Measurements from ENCODE around the gene GLP1R.

Gene GLP1R

GRCh38 chr6:39093149-39093708 is 44.6 kb downstream of the GLP1R start:
- Histone ChIP-seq H3K4me2 (ENCODE audit: low read depth, low read length, poor library complexity, severe bottlenecking) (no peak overlapping the region), H3K9me2 (replicated peaks; ENCODE audit: insufficient read depth, low read length) (no peaks in the 10 kb centered on the region), H3K79me2 (ENCODE audit: insufficient read depth, low read length) (no peaks in the 10 kb centered on the region), H2AFZ (ENCODE audit: low read depth, low read length, severe bottlenecking) (no peak overlapping the region), H3K27ac (ENCODE audit: low read depth, low read length) (no peak overlapping the region), H3K4me3 (ENCODE audit: insufficient read depth, low read length, poor library complexity, severe bottlenecking) (no peak overlapping the region), H3K9ac (ENCODE audit: low read length) (no peak overlapping the region), H4K20me1 (ENCODE audit: low read depth, low read length) (no peaks in the 10 kb centered on the region), H3K9me3 (ENCODE audit: insufficient read depth, low read length) (no peaks in the 10 kb centered on the region), H3F3A (ENCODE audit: insufficient read depth) (no peaks in the 10 kb centered on the region), H3K36me3 (ENCODE audit: low read length) (no peaks in the 10 kb centered on the region), H3K27me3 (ENCODE audit: low read length) (no peaks in the 10 kb centered on the region)
- TF ChIP-seq CTCF (IDR thresholded peaks at IDR 0.05; ENCODE audit: insufficient read depth, low read length, poor library complexity, severe bottlenecking) (no peak), EZH2phosphoT487 (conservative IDR thresholded peaks at IDR 0.05; ENCODE audit: low read length) (no peak)

- no peaks in the 10 kb centered on the region for H3K9me3 ChIP-seq (ENCODE audit: insufficient read depth, low read length)
- no peaks in the 10 kb centered on the region for H3K27me3 ChIP-seq (ENCODE audit: low read length)
- no peaks in the 10 kb centered on the region for H3K79me2 ChIP-seq (ENCODE audit: insufficient read depth, low read length)
- TF ChIP-seq CTCF (IDR thresholded peaks at IDR 0.05; ENCODE audit: insufficient read depth, low read length, poor library complexity, severe bottlenecking) (no peak), EZH2phosphoT487 (conservative IDR thresholded peaks at IDR 0.05; ENCODE audit: low read length) (no peak)
- no peak overlapping the region for H2AFZ ChIP-seq (ENCODE audit: low read depth, low read length, severe bottlenecking)
- no peaks in the 10 kb centered on the region for H3K9me2 ChIP-seq (replicated peaks; ENCODE audit: insufficient read depth, low read length)
- peaks cover 4% of the 10 kb centered on the region; the same call in 1 of the 2 replicates for H4K20me1 ChIP-seq (ENCODE audit: low read depth, low read length)
- no peak overlapping the region for H3K4me2 ChIP-seq (ENCODE audit: low read depth, low read length, poor library complexity, severe bottlenecking)
- H3K27ac ChIP-seq (ENCODE audit: low read depth, low read length): no peak overlapping the region
- no peak overlapping the region for H3K4me3 ChIP-seq (ENCODE audit: insufficient read depth, low read length, poor library complexity, severe bottlenecking)
- no peaks in the 10 kb centered on the region for H3K36me3 ChIP-seq (ENCODE audit: low read length)
- H3F3A ChIP-seq (ENCODE audit: insufficient read depth): no peaks in the 10 kb centered on the region
- no peak overlapping the region for H3K9ac ChIP-seq (ENCODE audit: low read length)
Measured at GRCh38 chr6:39095578-39095977, 47.0 kb downstream of the GLP1R start.

GRCh38 chr6:39100358-39100757 is 51.8 kb downstream of the GLP1R start:
- TF ChIP-seq CTCF (IDR thresholded peaks at IDR 0.05; ENCODE audit: insufficient read depth, low read length, poor library complexity, severe bottlenecking): no peak
- no peak for TF ChIP-seq EZH2phosphoT487 (conservative IDR thresholded peaks at IDR 0.05; ENCODE audit: low read length)
- no peaks in the 10 kb centered on the region for H3K79me2 ChIP-seq (ENCODE audit: insufficient read depth, low read length)
- H3K27me3 ChIP-seq (ENCODE audit: low read length): no peaks in the 10 kb centered on the region
- H3K9ac ChIP-seq (ENCODE audit: low read length): no peak overlapping the region
- no peaks in the 10 kb centered on the region for H3K9me2 ChIP-seq (replicated peaks; ENCODE audit: insufficient read depth, low read length)
- H3K4me2 ChIP-seq (ENCODE audit: low read depth, low read length, poor library complexity, severe bottlenecking): no peak overlapping the region
- H3K9me3 ChIP-seq (ENCODE audit: insufficient read depth, low read length): no peaks in the 10 kb centered on the region
- no peaks in the 10 kb centered on the region for H3F3A ChIP-seq (ENCODE audit: insufficient read depth)
- H3K4me3 ChIP-seq (ENCODE audit: insufficient read depth, low read length, poor library complexity, severe bottlenecking): no peak overlapping the region
- no peak overlapping the region for H3K27ac ChIP-seq (ENCODE audit: low read depth, low read length)
- H3K36me3 ChIP-seq (ENCODE audit: low read length): no peaks in the 10 kb centered on the region
- peaks cover 4% of the 10 kb centered on the region; the same call in 1 of the 2 replicates for H4K20me1 ChIP-seq (ENCODE audit: low read depth, low read length)
- no peak overlapping the region for H2AFZ ChIP-seq (ENCODE audit: low read depth, low read length, severe bottlenecking)
